ENCODE results near the gene PTPRD. TPM values are rescaled to one million over a fixed set of nuclear protein-coding genes. Genes with fewer than 3 reads are reported as not detected.

The PTPRD gene
- total and polyA plus RNA-seq, 2 of the 4 experiments (the other 2 are of a cell fraction): 0.07 to 0.18 TPM

DNA sequence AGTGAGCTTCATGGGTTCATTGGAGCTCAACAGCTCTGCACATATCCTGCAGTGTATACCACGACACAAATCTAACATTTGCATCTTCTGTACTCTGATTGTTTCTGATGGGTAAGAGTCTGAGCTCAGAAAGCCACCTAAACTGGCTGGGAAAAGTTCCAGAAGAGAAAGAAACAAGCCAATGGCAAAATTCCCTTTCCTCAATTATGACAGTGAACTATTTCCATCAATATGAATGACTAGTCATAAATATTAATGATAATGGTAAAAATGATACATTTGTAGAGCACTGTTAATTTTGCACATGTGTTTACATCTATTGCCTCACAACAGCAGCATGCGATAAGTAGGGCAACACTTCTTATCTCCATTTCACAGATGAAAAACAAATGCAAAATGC is 1711.7 kb downstream of the PTPRD start:
- H3K4me2 ChIP-seq (ENCODE audit: low read depth, low read length): no peak overlapping the region
- H2BK5ac ChIP-seq (ENCODE audit: low read depth, low read length, poor library complexity, severe bottlenecking): no peak overlapping the region
- no peaks in the 10 kb centered on the region for H3K36me3 ChIP-seq (ENCODE audit: control insufficient read depth, insufficient read depth, low read length)
- H3K9me1 ChIP-seq (ENCODE audit: insufficient read depth, low read length): no peaks in the 10 kb centered on the region
- no peak overlapping the region for H3K56ac ChIP-seq (ENCODE audit: extremely low read depth, insufficient read depth, low read length)
- no CpG with 5 or more reads among the region's 2 CpGs for WGBS, 2 experiments (ENCODE audit: extremely low coverage in 2 of 2, insufficient read length in 1 of 2)
- H3K9me3 ChIP-seq (ENCODE audit: control insufficient read depth, insufficient read depth, low read length): no peaks in the 10 kb centered on the region; the same call in 1 of the 2 replicates
- no peak overlapping the region for H2AK9ac ChIP-seq (replicated peaks; ENCODE audit: low read depth, low read length, poor library complexity)
- H3K23ac ChIP-seq (ENCODE audit: low read depth, low read length): no peak overlapping the region
- no peaks in the 10 kb centered on the region for H4K20me1 ChIP-seq (ENCODE audit: insufficient read depth, low read length)
- H4K5ac ChIP-seq (ENCODE audit: low read depth, low read length): no peak overlapping the region
- no peak overlapping the region for H3K9ac ChIP-seq (ENCODE audit: low read depth, low read length)
- H4K91ac ChIP-seq (ENCODE audit: insufficient read depth, low read depth, low read length): no peak overlapping the region
- H3K79me1 ChIP-seq (ENCODE audit: low read depth in 1 of 2, low read length in 2 of 2): no peaks in the 10 kb centered on the region
- BruUV-seq (replicated peaks): no TSS peak
- H2BK120ac ChIP-seq (ENCODE audit: low read depth, low read length): no peak overlapping the region
- no peak overlapping the region for H2BK15ac ChIP-seq (ENCODE audit: low read depth, low read length)
- no peaks in the 10 kb centered on the region for H3K27me3 ChIP-seq (ENCODE audit: control insufficient read depth, insufficient read depth, low read length)
- no peak for DNase-seq
- no peak overlapping the region for H3K14ac ChIP-seq (replicated peaks; ENCODE audit: low read depth, low read length)
- ChIA-PET CTCF (no interaction called here), POLR2A (ENCODE audit: unreplicated experiment) (no interaction called here)
- H3K4me1 ChIP-seq (ENCODE audit: control insufficient read depth, insufficient read depth, low read length): no peaks in the 10 kb centered on the region
- H3K18ac ChIP-seq (ENCODE audit: low read depth, low read length): no peak overlapping the region
- ATAC-seq (ENCODE audit: low read depth): no peak
- TF ChIP-seq, protein P1, sequence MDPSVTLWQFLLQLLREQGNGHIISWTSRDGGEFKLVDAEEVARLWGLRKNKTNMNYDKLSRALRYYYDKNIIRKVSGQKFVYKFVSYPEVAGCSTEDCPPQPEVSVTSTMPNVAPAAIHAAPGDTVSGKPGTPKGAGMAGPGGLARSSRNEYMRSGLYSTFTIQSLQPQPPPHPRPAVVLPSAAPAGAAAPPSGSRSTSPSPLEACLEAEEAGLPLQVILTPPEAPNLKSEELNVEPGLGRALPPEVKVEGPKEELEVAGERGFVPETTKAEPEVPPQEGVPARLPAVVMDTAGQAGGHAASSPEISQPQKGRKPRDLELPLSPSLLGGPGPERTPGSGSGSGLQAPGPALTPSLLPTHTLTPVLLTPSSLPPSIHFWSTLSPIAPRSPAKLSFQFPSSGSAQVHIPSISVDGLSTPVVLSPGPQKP (IDR thresholded peaks at IDR 0.05; ENCODE audit: borderline replicate concordance, low read depth, low read length): no peak
- TF ChIP-seq FOS (IDR thresholded peaks at IDR 0.05; ENCODE audit: low read depth, low read length): no peak
- no peak for TF ChIP-seq CEBPB (IDR thresholded peaks at IDR 0.05; ENCODE audit: low read depth, low read length)
- TF ChIP-seq, protein P2, sequence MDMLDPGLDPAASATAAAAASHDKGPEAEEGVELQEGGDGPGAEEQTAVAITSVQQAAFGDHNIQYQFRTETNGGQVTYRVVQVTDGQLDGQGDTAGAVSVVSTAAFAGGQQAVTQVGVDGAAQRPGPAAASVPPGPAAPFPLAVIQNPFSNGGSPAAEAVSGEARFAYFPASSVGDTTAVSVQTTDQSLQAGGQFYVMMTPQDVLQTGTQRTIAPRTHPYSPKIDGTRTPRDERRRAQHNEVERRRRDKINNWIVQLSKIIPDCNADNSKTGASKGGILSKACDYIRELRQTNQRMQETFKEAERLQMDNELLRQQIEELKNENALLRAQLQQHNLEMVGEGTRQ (IDR thresholded peaks at IDR 0.05; ENCODE audit: low read depth, low read length): no peak
- TF ChIP-seq BHLHE40 (IDR thresholded peaks at IDR 0.05; ENCODE audit: low read depth, low read length): no peak
- no peak for TF ChIP-seq RFX5 (IDR thresholded peaks at IDR 0.05; ENCODE audit: low read depth, low read length)
- TF ChIP-seq MXI1 (IDR thresholded peaks at IDR 0.05; ENCODE audit: borderline replicate concordance, low read depth, low read length): no peak
- TF ChIP-seq NFE2L2 (IDR thresholded peaks at IDR 0.05; ENCODE audit: low read depth, low read length): no peak
- no peak for TF ChIP-seq RCOR1 (IDR thresholded peaks at IDR 0.05; ENCODE audit: insufficient replicate concordance, low read length)
- no peak overlapping the region for H3K4ac ChIP-seq (ENCODE audit: low read depth, low read length)
- H3K4me3 ChIP-seq (ENCODE audit: insufficient read depth, low read depth, low read length): no peak overlapping the region
- intact Hi-C loops (cut with micrococcal nuclease) (no loop called here), dilution Hi-C loops (cut with HindIII; ENCODE audit: low sequenced_read_pairs, unreplicated experiment) (no loop called here), in situ Hi-C loops (cut with MboI; ENCODE audit: low sequenced_read_pairs) (no loop called here)
- no peak overlapping the region for H4K8ac ChIP-seq (ENCODE audit: low read depth in 2 of 2, low read length in 2 of 2)
- H2AFZ ChIP-seq (replicated peaks; ENCODE audit: low read length, poor library complexity): no peak overlapping the region
- H2BK20ac ChIP-seq (ENCODE audit: low read depth, low read length): no peak overlapping the region
- H2AK5ac ChIP-seq (ENCODE audit: low read depth, low read length): no peak overlapping the region
- no peak overlapping the region for H3K27ac ChIP-seq (ENCODE audit: insufficient read depth, low read length)
